ENCODE results near the gene KCNH6. TPM values are rescaled to one million over a fixed set of nuclear protein-coding genes. Genes with fewer than 3 reads are reported as not detected.
A peak's percentile ranks its signal among the peaks of the same experiment; 100 is the strongest.

Gene KCNH6
- total RNA-seq, 4 donors from 2014 or later = not detected

GRCh38 chr17:63476854-63477479 is 46.2 kb upstream of the KCNH6 start, which contains the start of gene ACE:
Gene ACE (plus strand): TSS chr17:63477061. CDS start chr17:63477095, 34 bp downstream.
- TF ChIP-seq, protein P1, sequence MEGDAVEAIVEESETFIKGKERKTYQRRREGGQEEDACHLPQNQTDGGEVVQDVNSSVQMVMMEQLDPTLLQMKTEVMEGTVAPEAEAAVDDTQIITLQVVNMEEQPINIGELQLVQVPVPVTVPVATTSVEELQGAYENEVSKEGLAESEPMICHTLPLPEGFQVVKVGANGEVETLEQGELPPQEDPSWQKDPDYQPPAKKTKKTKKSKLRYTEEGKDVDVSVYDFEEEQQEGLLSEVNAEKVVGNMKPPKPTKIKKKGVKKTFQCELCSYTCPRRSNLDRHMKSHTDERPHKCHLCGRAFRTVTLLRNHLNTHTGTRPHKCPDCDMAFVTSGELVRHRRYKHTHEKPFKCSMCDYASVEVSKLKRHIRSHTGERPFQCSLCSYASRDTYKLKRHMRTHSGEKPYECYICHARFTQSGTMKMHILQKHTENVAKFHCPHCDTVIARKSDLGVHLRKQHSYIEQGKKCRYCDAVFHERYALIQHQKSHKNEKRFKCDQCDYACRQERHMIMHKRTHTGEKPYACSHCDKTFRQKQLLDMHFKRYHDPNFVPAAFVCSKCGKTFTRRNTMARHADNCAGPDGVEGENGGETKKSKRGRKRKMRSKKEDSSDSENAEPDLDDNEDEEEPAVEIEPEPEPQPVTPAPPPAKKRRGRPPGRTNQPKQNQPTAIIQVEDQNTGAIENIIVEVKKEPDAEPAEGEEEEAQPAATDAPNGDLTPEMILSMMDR (IDR thresholded peaks at IDR 0.05) = no peak
- DNase-seq (ENCODE audit: low spot score) = no peak
- ATAC-seq (ENCODE audit: low FRiP score) = peak; percentile 35

- DNase-seq (ENCODE audit: low spot score) (no peak), ATAC-seq (ENCODE audit: low FRiP score) (no peak)
- TF ChIP-seq, protein P1 (IDR thresholded peaks at IDR 0.05) = no peak
These were observed 45.4 kb upstream of the KCNH6 start for GRCh38 chr17:63477480-63478440.

DNA sequence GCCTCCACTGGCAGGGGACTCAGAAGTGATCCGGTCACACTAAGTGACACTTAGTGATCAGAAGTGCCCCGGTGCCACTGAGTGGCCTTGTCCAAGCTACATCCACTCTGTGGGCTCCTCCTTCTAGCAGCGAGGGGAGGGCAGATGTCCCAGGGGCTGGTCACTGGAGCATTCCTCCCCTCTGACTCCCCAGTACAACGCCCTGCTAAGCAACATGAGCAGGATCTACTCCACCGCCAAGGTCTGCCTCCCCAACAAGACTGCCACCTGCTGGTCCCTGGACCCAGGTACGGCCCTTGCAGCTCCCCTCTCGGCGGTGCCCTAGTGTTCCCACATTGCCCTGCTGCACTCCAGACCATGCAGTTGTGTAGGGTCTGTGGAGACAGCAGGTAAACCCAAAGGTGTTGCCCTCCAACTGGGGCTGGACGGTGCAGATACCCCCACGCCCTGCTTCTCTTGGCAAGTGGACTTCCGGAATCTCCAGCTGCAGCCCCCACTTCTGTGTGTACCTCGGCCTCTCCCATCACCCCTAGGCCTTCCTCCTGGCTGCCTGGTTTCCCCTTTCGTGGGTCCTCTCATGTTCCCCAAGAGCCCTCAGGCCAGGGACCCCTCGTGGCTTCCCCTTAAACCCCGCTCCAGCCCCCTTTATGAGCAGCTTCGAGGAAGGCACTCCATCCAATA is 44.2 kb upstream of the KCNH6 start:
- DNase-seq (ENCODE audit: low spot score) (peak; percentile 55), ATAC-seq (ENCODE audit: low FRiP score) (peak; percentile 72)
- TF ChIP-seq, protein P1 (IDR thresholded peaks at IDR 0.05) = no peak

GRCh38 chr17:63479495-63480184 is 43.5 kb upstream of the KCNH6 start:
- TF ChIP-seq, protein P1 (IDR thresholded peaks at IDR 0.05) = no peak
- DNase-seq (ENCODE audit: low spot score) (no peak), ATAC-seq (ENCODE audit: low FRiP score) (no peak)

DNA sequence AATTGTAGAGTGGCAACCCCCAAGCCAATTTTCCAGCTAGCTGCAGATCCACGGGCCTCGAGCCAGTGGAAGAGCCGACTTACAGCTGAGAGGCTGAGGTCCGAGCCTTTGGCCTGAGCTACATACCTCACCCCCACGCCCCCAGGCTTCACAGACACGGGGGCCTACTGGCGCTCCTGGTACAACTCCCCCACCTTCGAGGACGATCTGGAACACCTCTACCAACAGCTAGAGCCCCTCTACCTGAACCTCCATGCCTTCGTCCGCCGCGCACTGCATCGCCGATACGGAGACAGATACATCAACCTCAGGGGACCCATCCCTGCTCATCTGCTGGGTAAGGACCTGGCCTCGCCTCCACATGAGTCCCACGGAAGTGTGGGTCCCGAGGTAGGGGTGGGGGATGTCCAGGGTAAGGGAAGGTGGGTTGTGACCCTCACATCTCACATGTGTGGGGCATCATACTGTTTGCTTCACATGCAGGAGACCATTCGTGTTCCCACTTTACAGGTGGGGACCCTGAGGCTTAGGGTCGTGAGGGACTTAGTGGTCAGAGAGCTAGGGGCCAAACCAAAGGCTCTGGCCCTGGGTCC is 42.9 kb upstream of the KCNH6 start:
- TF ChIP-seq, protein P1 (IDR thresholded peaks at IDR 0.05) = no peak
- DNase-seq (ENCODE audit: low spot score) (no peak), ATAC-seq (ENCODE audit: low FRiP score) (no peak)

GRCh38 chr17:63480826-63481487 is 42.2 kb upstream of the KCNH6 start:
- ATAC-seq (ENCODE audit: low FRiP score) (no peak), DNase-seq (ENCODE audit: low spot score) (no peak)
- TF ChIP-seq, protein P1 (IDR thresholded peaks at IDR 0.05) = no peak

Measured in omental fat pad (tissue), 4 donors.